ENCODE measurements around the gene NPC1.

NPC1 gene

DNA sequence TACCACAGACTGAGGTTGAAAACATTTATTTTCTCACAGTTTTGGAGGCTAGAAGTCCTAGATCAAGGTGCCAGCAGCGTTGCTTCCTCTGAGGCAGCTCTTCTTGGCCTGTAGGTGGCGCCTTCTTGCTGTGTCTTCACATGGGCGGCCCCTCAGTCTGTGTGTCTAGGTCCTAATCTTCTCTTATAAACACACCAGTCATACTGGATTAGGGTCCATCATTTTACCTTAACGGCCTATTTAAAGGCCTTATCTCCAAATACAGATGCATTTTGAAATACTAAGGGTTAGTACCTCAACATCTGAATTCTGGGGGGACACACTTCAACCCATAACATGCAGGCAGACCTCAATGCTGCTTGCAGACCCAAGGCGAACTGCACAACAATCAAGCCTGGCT, 87.4 kb downstream of the NPC1 start:
- H2BK5ac ChIP-seq (ENCODE audit: low read depth, low read length, poor library complexity, severe bottlenecking) = no peak overlapping the region
- no peak overlapping the region for H2BK15ac ChIP-seq (ENCODE audit: low read depth, poor library complexity, severe bottlenecking)
- no peak overlapping the region for H2BK120ac ChIP-seq (ENCODE audit: low read depth, low read length)
- H3K79me1 ChIP-seq (replicated peaks; ENCODE audit: low read length, poor library complexity, severe bottlenecking) = peaks cover 4% of the 10 kb centered on the region
- H4K91ac ChIP-seq (ENCODE audit: low read length) = no peak overlapping the region
- H3K9ac ChIP-seq (ENCODE audit: low read length) = peak overlapping the region; percentile 18
- H2AK5ac ChIP-seq (ENCODE audit: low read length, severe bottlenecking) = no peak overlapping the region
- H2BK12ac ChIP-seq (ENCODE audit: low read length in 2 of 2) = no peak overlapping the region
- H3K36me3 ChIP-seq (ENCODE audit: control insufficient read depth in 1 of 2, insufficient read depth in 2 of 2, low read depth in 1 of 2, low read length in 2 of 2) = no peaks in the 10 kb centered on the region
- peak; percentile 81 for DNase-seq
- no peak overlapping the region for H3K27ac ChIP-seq (ENCODE audit: low read length, poor library complexity, severe bottlenecking)
- no peaks in the 10 kb centered on the region for H3K9me3 ChIP-seq (ENCODE audit: control insufficient read depth, low read length)
- H3K4ac ChIP-seq (ENCODE audit: low read depth in 1 of 2, low read length in 2 of 2) = no peak overlapping the region
- 21% methylated on average over 5 of the region's 5 CpGs for WGBS
- no peak overlapping the region for H3K14ac ChIP-seq (ENCODE audit: low read length in 2 of 2)
- peaks cover 1% of the 10 kb centered on the region for H3K4me1 ChIP-seq (ENCODE audit: control insufficient read depth, insufficient read depth, low read depth, low read length)
- H3K18ac ChIP-seq (ENCODE audit: low read depth in 1 of 2, low read length in 2 of 2) = peak overlapping the region in 1 of 2 experiments; percentile 29
- no peak overlapping the region for H3K4me2 ChIP-seq (ENCODE audit: low read length, poor library complexity, severe bottlenecking)
- no peak overlapping the region for H2AFZ ChIP-seq (ENCODE audit: low read depth, low read length)
- no peak overlapping the region for H4K8ac ChIP-seq (ENCODE audit: low read length)
- H3K27me3 ChIP-seq (ENCODE audit: control insufficient read depth in 1 of 2, insufficient read depth in 1 of 2, low read length in 2 of 2) = no peaks in the 10 kb centered on the region
- no peak overlapping the region for H3K4me3 ChIP-seq (ENCODE audit: insufficient read depth in 1 of 2, low read depth in 1 of 2, low read length in 2 of 2)
- H3K23ac ChIP-seq (ENCODE audit: low read length in 2 of 2) = no peak overlapping the region

DNA sequence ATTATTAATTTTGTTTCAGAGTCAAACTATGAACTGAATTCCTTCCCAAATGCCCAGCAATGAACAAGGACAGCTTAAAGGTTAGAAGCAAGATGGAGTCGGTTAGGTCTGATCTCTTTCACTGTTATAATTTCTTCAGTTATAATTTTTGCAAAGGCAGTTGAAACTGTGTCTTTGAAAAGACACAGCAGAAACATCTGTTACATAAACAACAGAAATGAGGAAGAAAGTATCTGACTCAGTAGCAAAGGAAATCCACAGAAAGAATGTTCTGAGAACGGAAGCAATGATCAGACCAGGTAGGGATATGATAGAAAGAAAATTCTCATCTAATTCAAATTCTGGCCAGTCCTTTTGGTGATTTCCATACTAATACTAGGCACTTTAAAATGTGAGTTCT, 88.2 kb downstream of the NPC1 start:
- Histone ChIP-seq H3K4me1 (ENCODE audit: control insufficient read depth, insufficient read depth, low read depth, low read length) (peaks cover 1% of the 10 kb centered on the region), H3K4ac (ENCODE audit: low read depth in 1 of 2, low read length in 2 of 2) (no peak overlapping the region), H3K23ac (ENCODE audit: low read length in 2 of 2) (no peak overlapping the region), H3K14ac (ENCODE audit: low read length in 2 of 2) (no peak overlapping the region), H3K9me3 (ENCODE audit: control insufficient read depth, low read length) (no peaks in the 10 kb centered on the region), H3K79me1 (replicated peaks; ENCODE audit: low read length, poor library complexity, severe bottlenecking) (no peaks in the 10 kb centered on the region), H3K18ac (ENCODE audit: low read depth in 1 of 2, low read length in 2 of 2) (no peak overlapping the region), H3K4me2 (ENCODE audit: low read length, poor library complexity, severe bottlenecking) (no peak overlapping the region), H2AK5ac (ENCODE audit: low read length, severe bottlenecking) (no peak overlapping the region), H2AFZ (ENCODE audit: low read depth, low read length) (no peak overlapping the region), H2BK5ac (ENCODE audit: low read depth, low read length, poor library complexity, severe bottlenecking) (no peak overlapping the region), H3K27ac (ENCODE audit: low read length, poor library complexity, severe bottlenecking) (no peak overlapping the region), H3K9ac (ENCODE audit: low read length) (no peak overlapping the region), H3K4me3 (ENCODE audit: insufficient read depth in 1 of 2, low read depth in 1 of 2, low read length in 2 of 2) (no peak overlapping the region), H3K36me3 (ENCODE audit: control insufficient read depth in 1 of 2, insufficient read depth in 2 of 2, low read depth in 1 of 2, low read length in 2 of 2) (no peaks in the 10 kb centered on the region), H2BK15ac (ENCODE audit: low read depth, poor library complexity, severe bottlenecking) (no peak overlapping the region), H4K91ac (ENCODE audit: low read length) (no peak overlapping the region), H3K27me3 (ENCODE audit: control insufficient read depth in 1 of 2, insufficient read depth in 1 of 2, low read length in 2 of 2) (no peaks in the 10 kb centered on the region), H2BK12ac (ENCODE audit: low read length in 2 of 2) (no peak overlapping the region), H4K8ac (ENCODE audit: low read length) (no peak overlapping the region), H2BK120ac (ENCODE audit: low read depth, low read length) (no peak overlapping the region)
- no peak for DNase-seq
- WGBS = 83% methylated on average over 1 of the region's 2 CpGs

DNA sequence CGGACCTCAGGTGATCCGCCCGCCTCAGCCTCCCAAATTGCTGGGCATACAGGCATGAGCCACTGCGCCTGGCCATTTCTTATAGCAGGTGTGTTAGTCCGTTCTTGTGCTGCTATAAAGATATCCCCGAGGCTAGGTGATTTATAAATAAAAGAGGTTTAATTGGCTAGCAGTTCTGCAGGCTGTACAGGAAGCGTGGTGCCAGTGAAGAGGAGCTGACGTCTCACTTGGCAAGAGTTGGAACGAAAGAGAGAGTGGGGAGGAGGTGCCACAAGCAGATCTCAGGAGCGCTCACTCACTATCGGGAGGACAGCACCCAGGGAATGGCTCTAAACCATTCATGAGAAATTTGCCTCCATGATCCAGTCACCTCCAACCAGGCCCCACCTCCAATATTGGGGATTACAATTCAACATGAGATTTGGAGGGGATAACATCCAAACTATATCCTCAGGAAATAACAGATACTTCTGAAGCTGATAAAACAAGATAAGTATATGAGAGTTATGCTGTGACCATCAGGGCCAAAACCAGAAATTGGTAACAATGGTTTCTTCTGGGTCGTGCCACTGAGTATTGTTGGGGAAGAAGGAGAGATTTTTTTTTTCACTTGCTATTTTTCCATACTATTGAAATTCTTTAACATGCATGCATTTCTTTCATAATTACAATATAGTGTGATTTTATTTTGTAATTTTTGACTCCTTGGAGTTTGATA, 90.4 kb downstream of the NPC1 start:
- Histone ChIP-seq H3K4me3 (ENCODE audit: insufficient read depth in 1 of 2, low read depth in 1 of 2, low read length in 2 of 2) (no peak overlapping the region), H2BK12ac (ENCODE audit: low read length in 2 of 2) (no peak overlapping the region), H3K23ac (ENCODE audit: low read length in 2 of 2) (no peak overlapping the region), H3K18ac (ENCODE audit: low read depth in 1 of 2, low read length in 2 of 2) (no peak overlapping the region), H3K4me2 (ENCODE audit: low read length, poor library complexity, severe bottlenecking) (no peak overlapping the region), H2BK5ac (ENCODE audit: low read depth, low read length, poor library complexity, severe bottlenecking) (no peak overlapping the region), H3K9me3 (ENCODE audit: control insufficient read depth, low read length) (no peaks in the 10 kb centered on the region), H3K9ac (ENCODE audit: low read length) (no peak overlapping the region), H4K8ac (ENCODE audit: low read length) (no peak overlapping the region), H3K36me3 (ENCODE audit: control insufficient read depth in 1 of 2, insufficient read depth in 2 of 2, low read depth in 1 of 2, low read length in 2 of 2) (no peaks in the 10 kb centered on the region), H3K4ac (ENCODE audit: low read depth in 1 of 2, low read length in 2 of 2) (no peak overlapping the region), H3K27me3 (ENCODE audit: control insufficient read depth in 1 of 2, insufficient read depth in 1 of 2, low read length in 2 of 2) (no peaks in the 10 kb centered on the region), H3K79me1 (replicated peaks; ENCODE audit: low read length, poor library complexity, severe bottlenecking) (no peaks in the 10 kb centered on the region), H2AFZ (ENCODE audit: low read depth, low read length) (no peak overlapping the region), H2AK5ac (ENCODE audit: low read length, severe bottlenecking) (no peak overlapping the region), H3K27ac (ENCODE audit: low read length, poor library complexity, severe bottlenecking) (no peak overlapping the region), H2BK120ac (ENCODE audit: low read depth, low read length) (no peak overlapping the region), H3K14ac (ENCODE audit: low read length in 2 of 2) (no peak overlapping the region), H2BK15ac (ENCODE audit: low read depth, poor library complexity, severe bottlenecking) (no peak overlapping the region), H3K4me1 (ENCODE audit: control insufficient read depth, insufficient read depth, low read depth, low read length) (peaks cover 1% of the 10 kb centered on the region), H4K91ac (ENCODE audit: low read length) (no peak overlapping the region)
- WGBS = 91% methylated on average over 8 of the region's 12 CpGs
- no peak for DNase-seq

DNA sequence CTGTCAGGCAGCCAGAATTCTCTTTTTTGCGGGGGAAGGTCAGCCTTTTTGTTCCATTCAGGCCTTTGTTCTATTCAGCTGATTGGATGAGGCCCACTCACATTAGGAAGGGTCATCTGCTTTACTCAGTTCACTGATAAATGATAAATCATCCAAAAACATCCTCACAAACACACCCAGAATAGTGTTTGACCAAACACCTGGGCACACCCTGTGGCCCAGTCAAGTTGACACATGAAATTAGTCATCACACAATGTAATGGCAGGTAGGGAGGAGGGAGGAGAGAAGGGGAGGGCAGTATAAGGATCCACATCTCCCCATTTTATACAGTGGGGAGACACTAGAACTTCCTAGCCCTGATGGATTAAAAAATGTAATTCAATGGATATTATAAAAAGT, 91.3 kb downstream of the NPC1 start:
- Histone ChIP-seq H3K23ac (ENCODE audit: low read length in 2 of 2) (no peak overlapping the region), H4K91ac (ENCODE audit: low read length) (no peak overlapping the region)
- 100% methylated on average over 1 of the region's 1 CpG for WGBS

More for the DNA sequence above, 91.3 kb downstream of the NPC1 start:
- Histone ChIP-seq H3K9me3 (ENCODE audit: control insufficient read depth, low read length) (peaks cover 7% of the 10 kb centered on the region), H3K36me3 (ENCODE audit: control insufficient read depth in 1 of 2, insufficient read depth in 2 of 2, low read depth in 1 of 2, low read length in 2 of 2) (no peaks in the 10 kb centered on the region), H3K27ac (ENCODE audit: low read length, poor library complexity, severe bottlenecking) (no peak overlapping the region), H3K4me3 (ENCODE audit: insufficient read depth in 1 of 2, low read depth in 1 of 2, low read length in 2 of 2) (no peak overlapping the region), H3K18ac (ENCODE audit: low read depth in 1 of 2, low read length in 2 of 2) (no peak overlapping the region), H3K79me1 (replicated peaks; ENCODE audit: low read length, poor library complexity, severe bottlenecking) (no peaks in the 10 kb centered on the region), H3K4ac (ENCODE audit: low read depth in 1 of 2, low read length in 2 of 2) (no peak overlapping the region), H3K27me3 (ENCODE audit: control insufficient read depth in 1 of 2, insufficient read depth in 1 of 2, low read length in 2 of 2) (no peaks in the 10 kb centered on the region), H3K4me1 (ENCODE audit: control insufficient read depth, insufficient read depth, low read depth, low read length) (peaks cover 1% of the 10 kb centered on the region), H4K8ac (ENCODE audit: low read length) (no peak overlapping the region), H2BK120ac (ENCODE audit: low read depth, low read length) (no peak overlapping the region), H3K9ac (ENCODE audit: low read length) (no peak overlapping the region), H3K14ac (ENCODE audit: low read length in 2 of 2) (no peak overlapping the region), H2AFZ (ENCODE audit: low read depth, low read length) (no peak overlapping the region), H2BK5ac (ENCODE audit: low read depth, low read length, poor library complexity, severe bottlenecking) (no peak overlapping the region), H3K4me2 (ENCODE audit: low read length, poor library complexity, severe bottlenecking) (no peak overlapping the region), H2BK12ac (ENCODE audit: low read length in 2 of 2) (no peak overlapping the region), H2AK5ac (ENCODE audit: low read length, severe bottlenecking) (no peak overlapping the region), H2BK15ac (ENCODE audit: low read depth, poor library complexity, severe bottlenecking) (no peak overlapping the region)
- no peak for DNase-seq
